Rectal smooth muscle tissue (tissue), 1 donor: ENCODE measurements around the gene GDF7.

Experiments
- H3K27ac ChIP-seq: one replicate; pipeline ENCODE4 v1.7.0; 2013; ENCODE audit warnings: low read depth, low read length, inconsistent platforms
- H3K27me3 ChIP-seq: one replicate; pipeline ENCODE4 v1.7.0; 2013; ENCODE audit warnings: low read length; ENCODE audit not compliant: control insufficient read depth, insufficient read depth
- H3K36me3 ChIP-seq: one replicate; pipeline ENCODE4 v1.7.0; 2013; ENCODE audit warnings: low read length; ENCODE audit not compliant: control insufficient read depth, insufficient read depth
- H3K4me1 ChIP-seq: one replicate; pipeline ENCODE4 v1.7.0; 2013; ENCODE audit warnings: low read length; ENCODE audit not compliant: control insufficient read depth, insufficient read depth
- H3K4me3 ChIP-seq: one replicate; pipeline ENCODE4 v1.7.0; 2013; ENCODE audit warnings: low read length
- H3K9ac ChIP-seq: one replicate; pipeline ENCODE4 v1.7.0; 2013; ENCODE audit warnings: low read length

GDF7 gene

DNA sequence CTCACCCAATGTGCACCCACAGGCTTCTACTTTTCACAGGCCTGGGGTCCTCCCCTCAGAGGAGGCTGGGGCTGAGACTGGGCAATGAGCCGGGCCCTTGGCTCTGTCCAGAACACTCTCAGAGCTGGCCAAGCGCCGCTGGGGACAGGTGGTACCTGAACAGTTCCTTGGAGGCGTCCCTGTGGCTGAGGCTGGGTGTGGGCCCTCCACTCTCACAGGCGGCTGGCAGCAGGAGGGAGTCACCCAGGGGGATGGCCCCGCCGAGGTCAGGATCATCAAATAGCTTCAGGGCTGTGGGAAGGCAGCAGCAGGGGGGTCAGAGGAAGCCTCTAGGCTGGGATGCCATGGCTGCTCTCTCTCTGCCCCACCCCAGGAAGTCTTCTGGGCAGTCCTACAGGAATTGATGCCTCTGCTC, 43.2 kb upstream of the GDF7 start:
- H3K27ac ChIP-seq = no peak overlapping the region
- no peak overlapping the region for H3K4me3 ChIP-seq
- H3K9ac ChIP-seq = no peak overlapping the region
- no peaks in the 10 kb centered on the region for H3K27me3 ChIP-seq
- peaks cover 20% of the 10 kb centered on the region for H3K4me1 ChIP-seq
- peaks cover 14% of the 10 kb centered on the region for H3K36me3 ChIP-seq

- no peak overlapping the region for H3K4me3 ChIP-seq
- H3K9ac ChIP-seq = no peak overlapping the region
- peaks cover 14% of the 10 kb centered on the region for H3K36me3 ChIP-seq
- H3K27ac ChIP-seq = no peak overlapping the region
- peaks cover 15% of the 10 kb centered on the region for H3K4me1 ChIP-seq
- H3K27me3 ChIP-seq = no peaks in the 10 kb centered on the region
Observed at GRCh38 chr2:20624156-20624883, 42.6 kb upstream of the GDF7 start.

DNA sequence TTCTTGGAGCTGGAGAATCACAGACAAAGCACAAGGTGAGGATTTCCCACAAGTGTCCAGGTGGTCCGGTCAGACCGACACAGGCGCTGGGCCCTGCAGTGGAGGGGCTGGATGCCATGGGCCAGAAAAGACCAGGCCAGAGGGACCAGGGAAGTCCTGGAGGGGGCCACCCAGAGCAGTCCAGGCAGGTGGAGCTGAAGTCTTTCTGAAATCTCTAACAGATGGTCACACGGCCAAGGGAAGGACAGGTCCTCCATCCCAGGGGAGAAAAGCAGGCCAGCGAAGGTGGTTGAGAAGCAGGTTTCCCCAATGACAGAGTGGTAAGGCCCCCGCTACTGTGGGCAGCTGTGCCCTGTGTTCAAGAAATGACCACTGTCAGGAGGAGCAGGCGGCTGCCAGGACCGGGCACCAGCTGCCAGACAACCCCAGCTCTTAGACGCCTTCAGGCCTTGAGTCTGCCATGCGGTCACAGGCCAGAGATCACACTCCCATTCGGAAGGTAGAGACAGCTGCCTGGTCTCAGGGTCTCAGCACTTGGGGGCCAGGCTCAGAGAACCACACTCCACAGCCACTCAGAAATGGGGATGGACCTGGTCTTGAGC, 42.0 kb upstream of the GDF7 start:
- Histone ChIP-seq H3K36me3 (peaks cover 14% of the 10 kb centered on the region), H3K4me1 (peaks cover 15% of the 10 kb centered on the region), H3K27me3 (no peaks in the 10 kb centered on the region), H3K4me3 (no peak overlapping the region), H3K27ac (no peak overlapping the region), H3K9ac (no peak overlapping the region)

GRCh38 chr2:20625491-20626391, 41.2 kb upstream of the GDF7 start:
- Histone ChIP-seq H3K27me3 (no peaks in the 10 kb centered on the region), H3K9ac (no peak overlapping the region), H3K27ac (no peak overlapping the region), H3K4me3 (no peak overlapping the region), H3K36me3 (peaks cover 9% of the 10 kb centered on the region), H3K4me1 (peaks cover 9% of the 10 kb centered on the region)

DNA sequence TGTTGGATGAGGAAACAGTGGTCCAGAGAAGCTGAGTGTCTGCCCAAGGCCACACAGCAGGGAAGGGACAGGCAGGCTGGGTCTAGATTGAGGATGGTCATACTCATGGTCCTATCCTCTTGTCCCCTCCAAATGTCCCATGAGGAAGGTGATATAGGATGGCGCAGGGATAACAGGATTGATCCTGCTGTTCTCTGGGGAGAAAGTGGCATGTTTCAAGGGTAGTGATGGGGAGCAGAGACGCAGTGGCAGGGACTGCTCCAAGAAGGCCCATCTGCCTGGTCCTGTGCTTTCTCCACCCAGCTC, 40.6 kb upstream of the GDF7 start:
- peaks cover 8% of the 10 kb centered on the region for H3K4me1 ChIP-seq
- H3K36me3 ChIP-seq = peaks cover 9% of the 10 kb centered on the region
- no peak overlapping the region for H3K9ac ChIP-seq
- H3K27ac ChIP-seq = no peak overlapping the region
- no peak overlapping the region for H3K4me3 ChIP-seq
- no peaks in the 10 kb centered on the region for H3K27me3 ChIP-seq

GRCh38 chr2:20626698-20627513, 40.0 kb upstream of the GDF7 start:
- Histone ChIP-seq H3K9ac (no peak overlapping the region), H3K27me3 (no peaks in the 10 kb centered on the region), H3K4me1 (peaks cover 8% of the 10 kb centered on the region), H3K4me3 (no peak overlapping the region), H3K27ac (no peak overlapping the region), H3K36me3 (peaks cover 9% of the 10 kb centered on the region)

DNA sequence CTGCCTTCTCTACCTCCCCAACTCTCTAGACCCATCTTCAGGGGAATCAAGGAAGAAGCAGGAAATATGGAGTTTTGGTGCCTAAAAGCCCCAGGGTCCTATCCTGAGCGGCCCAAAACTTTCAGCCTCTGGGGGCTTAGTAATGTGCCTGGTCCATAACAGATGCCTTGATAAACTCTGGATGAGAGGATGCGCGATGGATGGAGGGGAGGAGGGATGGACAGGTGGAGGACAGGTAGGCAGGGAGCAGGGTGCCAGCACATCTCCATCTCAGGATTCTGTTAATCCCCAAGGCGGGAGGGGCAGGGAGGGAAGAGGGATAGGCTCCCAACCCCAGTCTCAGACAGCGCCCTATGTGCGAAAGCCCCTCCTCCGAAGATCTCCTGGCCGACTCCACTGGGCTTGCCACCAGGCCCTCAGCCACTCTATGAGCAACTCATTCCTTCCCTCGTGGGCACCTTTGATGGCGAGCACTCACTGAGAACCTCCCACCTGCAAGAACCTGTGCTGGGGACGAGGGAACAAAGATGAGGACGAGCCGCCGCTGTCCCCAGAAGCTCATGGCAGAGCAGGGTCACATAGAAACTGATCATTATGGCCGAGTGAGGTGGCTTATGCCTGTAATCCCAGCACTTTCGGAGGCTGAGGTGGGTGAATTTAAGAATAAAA, 39.1 kb upstream of the GDF7 start:
- H3K4me1 ChIP-seq = peaks cover 8% of the 10 kb centered on the region
- H3K27ac ChIP-seq = no peak overlapping the region
- no peak overlapping the region for H3K4me3 ChIP-seq
- peaks cover 12% of the 10 kb centered on the region for H3K36me3 ChIP-seq
- H3K27me3 ChIP-seq = no peaks in the 10 kb centered on the region
- no peak overlapping the region for H3K9ac ChIP-seq

- Histone ChIP-seq H3K27ac (peak overlapping the region; percentile 51), H3K9ac (no peak overlapping the region), H3K4me1 (peaks cover 14% of the 10 kb centered on the region)
Observed at GRCh38 chr2:20629181-20629580, 37.8 kb upstream of the GDF7 start.

DNA sequence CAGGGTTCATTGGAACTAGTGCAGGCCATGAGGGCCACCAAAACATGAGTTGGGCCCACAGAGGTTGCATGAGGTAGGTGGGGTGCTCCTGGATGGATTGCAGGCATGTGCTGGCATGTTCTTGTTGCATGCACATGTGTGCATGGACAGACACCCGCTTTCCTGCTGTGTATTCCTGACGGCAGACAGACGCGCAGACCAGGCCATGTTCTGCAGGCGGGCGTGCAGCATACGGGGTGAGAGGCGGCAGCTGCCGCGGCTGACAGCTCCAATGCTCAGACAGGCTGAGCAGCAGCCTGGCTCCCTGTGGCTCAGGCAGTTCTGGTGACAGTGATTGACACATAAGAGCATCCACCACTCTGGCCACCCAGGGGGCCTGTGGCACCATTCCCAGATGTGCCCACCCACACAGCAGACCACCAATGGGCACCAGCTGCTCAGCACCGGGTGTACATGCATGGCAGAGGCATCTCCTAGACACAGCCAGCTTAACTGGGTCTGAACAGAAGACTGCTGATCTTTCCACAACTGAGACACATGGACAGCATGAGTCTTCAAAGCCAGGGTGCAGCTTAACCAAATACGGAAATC, 37.3 kb upstream of the GDF7 start:
- H3K27me3 ChIP-seq = no peaks in the 10 kb centered on the region
- H3K36me3 ChIP-seq = peaks cover 3% of the 10 kb centered on the region
- no peak overlapping the region for H3K9ac ChIP-seq
- peak overlapping the region; percentile 51 for H3K27ac ChIP-seq
- H3K4me1 ChIP-seq = peaks cover 19% of the 10 kb centered on the region
- no peak overlapping the region for H3K4me3 ChIP-seq

More at GRCh38 chr2:20629181-20629580, 37.8 kb upstream of the GDF7 start:
- H3K27me3 ChIP-seq = no peaks in the 10 kb centered on the region
- H3K36me3 ChIP-seq = peaks cover 6% of the 10 kb centered on the region
- H3K4me3 ChIP-seq = no peak overlapping the region

- H3K4me3 ChIP-seq = no peak overlapping the region
- peaks cover 31% of the 10 kb centered on the region for H3K4me1 ChIP-seq
Observed at GRCh38 chr2:20630967-20631366, 36.0 kb upstream of the GDF7 start.

GRCh38 chr2:20631617-20632307, 35.2 kb upstream of the GDF7 start:
- Histone ChIP-seq H3K4me1 (peaks cover 38% of the 10 kb centered on the region), H3K4me3 (no peak overlapping the region), H3K36me3 (peaks cover 6% of the 10 kb centered on the region), H3K27me3 (no peaks in the 10 kb centered on the region), H3K27ac (peak overlapping the region; percentile 95), H3K9ac (no peak overlapping the region)

More at GRCh38 chr2:20630967-20631366, 36.0 kb upstream of the GDF7 start:
- no peak overlapping the region for H3K27ac ChIP-seq
- no peak overlapping the region for H3K9ac ChIP-seq
- peaks cover 3% of the 10 kb centered on the region for H3K36me3 ChIP-seq
- H3K27me3 ChIP-seq = no peaks in the 10 kb centered on the region
